ENCODE measurements around the gene COPA.

- TF ChIP-seq CTCF (conservative IDR thresholded peaks at IDR 0.05; ENCODE audit: low read length) (no peak), EZH2phosphoT487 (IDR thresholded peaks at IDR 0.05; ENCODE audit: borderline replicate concordance) (no peak)
Measured at GRCh38 chr1:160277330-160277729, 65.7 kb downstream of the COPA start.
